GM13976 (cell line): ENCODE measurements around the gene RHOBTB1.
A peak's percentile ranks its signal among the peaks of the same experiment; 100 is the strongest.

Source experiments
- DNase-seq: peaks from one replicate; pipeline ENCODE4 v3.0.0; 2012; ENCODE audit warnings: low spot score
- CTCF ChIP-seq: IDR thresholded peaks from 2 replicates; pipeline ENCODE4 v1.5.1; 2012; ENCODE audit warnings: borderline replicate concordance, mild to moderate bottlenecking; ENCODE audit not compliant: insufficient read depth; ENCODE audit errors: extremely low read depth, missing control alignments, control extremely low read depth
- in situ Hi-C: fragments of 300-500 bp; cut with MboI; formaldehyde crosslinking; loops from one replicate; pipeline ENCODE4 v1.12.0; 2022; ENCODE audit warnings: low sequenced_read_pairs, mixed read lengths, inconsistent platforms; ENCODE audit not compliant: unreplicated experiment

The RHOBTB1 gene

GRCh38 chr10:60942788-60943315 lies 1.1 kb downstream of the RHOBTB1 start:
- in situ Hi-C loops: no loop called here
- peak; percentile 40 for DNase-seq
- no peak for TF ChIP-seq CTCF

GRCh38 chr10:60942134-60942787 lies 1.7 kb downstream of the RHOBTB1 start:
- no peak for DNase-seq
- in situ Hi-C loops: no loop called here
- TF ChIP-seq CTCF: no peak

GRCh38 chr10:60940446-60940845 lies 3.5 kb downstream of the RHOBTB1 start:
- no peak for TF ChIP-seq CTCF
- DNase-seq: no peak
- in situ Hi-C loops: no loop called here

GRCh38 chr10:60937784-60938654 lies 6.0 kb downstream of the RHOBTB1 start:
- no peak for DNase-seq
- in situ Hi-C loops: no loop called here
- no peak for TF ChIP-seq CTCF

- DNase-seq: no peak
- TF ChIP-seq CTCF: no peak
- in situ Hi-C loops: no loop called here
These were observed 7.0 kb downstream of the RHOBTB1 start for GRCh38 chr10:60937022-60937421.

- in situ Hi-C loops: no loop called here
These were observed 9.5 kb downstream of the RHOBTB1 start for GRCh38 chr10:60934215-60935175.

More at GRCh38 chr10:60934215-60935175, 9.5 kb downstream of the RHOBTB1 start:
- no peak for TF ChIP-seq CTCF
- DNase-seq: no peak
